Endothelial cell of umbilical vein (primary cell): ENCODE results near the gene ZDHHC16. TPM values are rescaled to one million over a fixed set of nuclear protein-coding genes. Genes with fewer than 3 reads are reported as not detected.

Source experiments
- BruUV-seq: library from RNA; stranded (reverse); fragments of 400-500 nt; replicated peaks from 2 replicates; lab custom pipeline; 2021; lab: Mats Ljungman, UMichigan
- CTCF ChIA-PET: fragments of 300-600, 350-600 bp; sonication (Branson Sonifier 250); formaldehyde crosslinking; loops from one replicate; lab custom pipeline; 2021; ENCODE audit warnings: antibody characterized with exemption, inconsistent platforms; lab: Charles Lee
- POLR2A ChIA-PET: fragments of 300-600, 350-600 bp; sonication (Branson Sonifier 250); formaldehyde crosslinking; loops from one replicate; lab custom pipeline; 2021; ENCODE audit warnings: antibody characterized with exemption, inconsistent platforms; lab: Charles Lee
- DNase-seq: peaks from one replicate; pipeline ENCODE4 v3.0.0-alpha.2; 2011; ENCODE audit warnings: low read depth, low spot score
- FAIRE-seq: peaks from 2 replicates; lab custom pipeline; 2011; peaks lifted over from hg19 to GRCh38; lab: Jason Lieb, UNC
- H2AFZ ChIP-seq: 2 replicates; pipeline ENCODE4 v1.6.0; 2012; ENCODE audit warnings: low read depth, low read length, control low read depth, inconsistent platforms
- H3K27ac ChIP-seq: 2 replicates; pipeline ENCODE4 v1.5.1; 2011; ENCODE audit warnings: low read depth, mild to moderate bottlenecking, control low read depth, low read length, moderate library complexity; ENCODE audit not compliant: insufficient read depth
- H3K27me3 ChIP-seq, 2 experiments: 2 replicates each; pipeline versions ENCODE4 v1.6.0 to v1.6.1; 2011; ENCODE audit warnings: low read length in 2 of 2, mixed read lengths in 1 of 2; ENCODE audit not compliant: control insufficient read depth in 2 of 2, insufficient read depth in 2 of 2
- H3K36me3 ChIP-seq, 2 experiments: 2 replicates in 1 of 2; 3 replicates in 1 of 2; pipeline ENCODE4 v1.5.1; 2011; ENCODE audit warnings: low read length in 2 of 2, mild to moderate bottlenecking in 1 of 2, moderate library complexity in 1 of 2; ENCODE audit not compliant: control insufficient read depth in 2 of 2, insufficient read depth in 2 of 2; ENCODE audit errors: extremely low read depth in 1 of 2
- H3K4me1 ChIP-seq: 3 replicates; pipeline ENCODE4 v1.5.1; 2011; ENCODE audit warnings: mild to moderate bottlenecking, low read length; ENCODE audit not compliant: control insufficient read depth, insufficient read depth; ENCODE audit errors: extremely low read depth
- H3K4me2 ChIP-seq: 2 replicates; pipeline ENCODE4 v1.6.1; 2011; ENCODE audit warnings: low read length, control low read depth, mixed read lengths; ENCODE audit not compliant: insufficient read depth
- H3K4me3 ChIP-seq, 3 experiments: fragments of 200-600 bp in 1 of 3; sonication (generic), shearing (Covaris generic) in 1 of 3; replicated peaks in 1 of 3; 2 replicates each; pipeline ENCODE4 v1.5.1; 2011 to 2016; ENCODE audit warnings: control low read depth in 3 of 3, low read length in 3 of 3, mild to moderate bottlenecking in 2 of 3, inconsistent platforms in 1 of 3, low read depth in 1 of 3, moderate library complexity in 1 of 3; ENCODE audit not compliant: insufficient read depth in 1 of 3
- H3K79me2 ChIP-seq: 2 replicates; pipeline ENCODE4 v1.6.0; 2012; ENCODE audit warnings: low read length, inconsistent platforms; ENCODE audit not compliant: control insufficient read depth, insufficient read depth
- H3K9ac ChIP-seq: replicated peaks from 2 replicates; pipeline ENCODE3; 2011; ENCODE audit warnings: low read length, control low read depth; ENCODE audit not compliant: insufficient read depth; ENCODE audit errors: extremely low read depth
- H3K9me1 ChIP-seq: replicated peaks from 3 replicates; pipeline ENCODE4 v1.6.0; 2011; ENCODE audit warnings: mild to moderate bottlenecking, low read length; ENCODE audit not compliant: control insufficient read depth, insufficient read depth; ENCODE audit errors: extremely low read depth
- H3K9me3 ChIP-seq: replicated peaks from 2 replicates; pipeline ENCODE4 v1.5.1; 2012; ENCODE audit warnings: low read length, inconsistent platforms; ENCODE audit not compliant: control insufficient read depth, insufficient read depth
- H4K20me1 ChIP-seq: replicated peaks from 2 replicates; pipeline ENCODE3; 2011; ENCODE audit warnings: mild to moderate bottlenecking, low read length; ENCODE audit not compliant: control insufficient read depth, insufficient read depth; ENCODE audit errors: extremely low read depth
- CTCF ChIP-seq, 2 donors: IDR thresholded peaks; 1 replicate in 1 of 2; 2 replicates in 1 of 2; pipeline ENCODE4 v1.5.1; 2011; ENCODE audit warnings: low read length in 2 of 2, mild to moderate bottlenecking in 2 of 2, moderate library complexity in 2 of 2, control low read depth in 1 of 2, inconsistent platforms in 1 of 2, low read depth in 1 of 2; ENCODE audit not compliant: insufficient read depth in 1 of 2; ENCODE audit errors: extremely low read depth in 1 of 2
- GATA2 ChIP-seq: IDR thresholded peaks from 2 replicates; pipeline ENCODE4 v1.7.0; 2011; ENCODE audit warnings: low read depth, mild to moderate bottlenecking, moderate library complexity, mixed read lengths, low read length; ENCODE audit not compliant: insufficient read length, insufficient read depth
- JUN ChIP-seq: IDR thresholded peaks from 2 replicates; pipeline ENCODE4 v1.6.1; 2011; ENCODE audit warnings: borderline replicate concordance, low read depth; ENCODE audit not compliant: insufficient read length, insufficient read depth
- dilution Hi-C: fragments of 300-500 bp; cut with MboI; formaldehyde crosslinking; loops from one replicate; pipeline ENCODE4 v1.15.0; 2019; ENCODE audit warnings: low sequenced_read_pairs; ENCODE audit not compliant: extremely low pct_ligation_motif_present
- intact Hi-C: fragments of 100-400 bp; cut with micrococcal nuclease; formaldehyde crosslinking; loops from one replicate; pipeline ENCODE4 v1.10.0; 2022
- polyA plus RNA-seq, 4 experiments: library from polyadenylated mRNA; depleted of rRNA in 3 of 4; stranded (reverse) in 3 of 4; unstranded in 1 of 4; fragments of >200 nt; gene quantifications; 2 replicates each; pipeline versions ENCODE4 v1.2.1 to v1.2.3, GENCODE V29; 2011 to 2012; ENCODE audit warnings: missing spikeins in 1 of 4
- total RNA-seq: library from RNA; stranded (reverse); gene quantifications from 2 replicates; pipeline ENCODE4 v1.2.3, GENCODE V29; 2021

Gene ZDHHC16
- total and polyA plus RNA-seq, 2 donors (not counting 3 experiments of a cell fraction or from before 2014, with no cell fraction given): 52.0 to 125 TPM

DNA sequence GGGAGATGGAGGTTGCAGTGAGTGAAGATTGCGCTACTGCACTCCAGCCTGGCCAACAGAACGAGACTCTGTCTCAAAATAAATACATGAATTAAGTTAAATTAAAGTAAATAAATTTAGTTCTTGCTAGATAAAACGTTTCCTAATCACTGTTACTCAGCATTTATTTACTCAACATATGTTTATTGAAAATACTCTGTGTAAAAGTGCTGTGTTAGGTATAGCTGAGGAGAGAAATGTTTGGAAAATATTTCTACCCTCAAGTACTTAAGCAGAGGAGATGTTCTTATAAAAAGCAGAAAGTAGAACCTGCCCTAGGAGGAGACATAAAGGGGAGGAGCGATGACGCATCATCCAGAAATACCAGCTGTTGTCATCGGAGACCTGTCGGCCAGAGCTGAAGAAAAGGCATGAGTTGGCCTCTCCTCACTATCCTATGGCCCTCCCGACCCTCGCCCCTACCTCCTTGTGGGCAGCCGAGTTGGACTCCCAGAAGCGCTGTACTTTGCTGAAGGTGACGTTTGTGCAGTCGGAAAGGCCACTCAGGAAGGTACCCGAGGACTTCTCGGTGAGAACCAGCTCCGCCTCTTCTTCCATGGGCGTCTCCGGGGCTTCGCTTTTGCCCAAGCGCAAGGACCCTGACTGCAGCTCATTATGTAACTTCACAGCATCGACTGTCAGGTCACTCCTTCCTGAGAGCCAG lies 46.0 kb upstream of the ZDHHC16 start:
- H3K27ac ChIP-seq: peak overlapping the region; percentile 75
- peak overlapping the region; percentile 54 to 84 (median 58) for H3K4me3 ChIP-seq
- DNase-seq (peak; percentile 38), FAIRE-seq (peak; percentile 66)
- ChIA-PET POLR2A (interaction anchor here (0.5 to 0.6 kb wide), 2 partner anchors 35 to 196 kb away, joined by 3 to 4 read pairs; no protein-coding TSS in a partner anchor), CTCF (interaction anchor here (1.0 to 2.7 kb wide), 6 partner anchors 45 to 327 kb away, joined by 3 to 14 read pairs (median 8); partner anchors contain the start of gene FRAT2)
- H3K79me2 ChIP-seq: peaks cover 4% of the 10 kb centered on the region
- peak overlapping the region; percentile 90 for H3K9ac ChIP-seq
- peaks cover 10% of the 10 kb centered on the region for H3K4me1 ChIP-seq
- H3K27me3 ChIP-seq: no peaks in the 10 kb centered on the region
- no peaks in the 10 kb centered on the region for H3K9me1 ChIP-seq
- no TSS peak for BruUV-seq
- peak overlapping the region; percentile 58 for H2AFZ ChIP-seq
- intact Hi-C loops (loop anchor here (2.0 kb wide), 1 partner anchor 43 kb away; no protein-coding TSS in a partner anchor), dilution Hi-C loops (no loop called here)
- TF ChIP-seq JUN (peak; percentile 37), CTCF (IDR thresholded peaks at IDR 0.05; ENCODE audit: extremely low read depth in 1 of 2, insufficient read depth in 1 of 2, low read depth in 1 of 2, low read length in 2 of 2) (no peak), GATA2 (no peak)
- H3K9me3 ChIP-seq: no peaks in the 10 kb centered on the region
- peaks cover 0 to 3% of the 10 kb centered on the region in 2 experiments for H3K36me3 ChIP-seq
- H4K20me1 ChIP-seq: no peaks in the 10 kb centered on the region
- H3K4me2 ChIP-seq: peak overlapping the region; percentile 94
